Astrocyte (in vitro differentiated cells and primary cell): ENCODE data around the gene SMIM24.

Experiments used
- EZH2 ChIP-seq: IDR thresholded peaks from 2 replicates; pipeline ENCODE4 v1.6.1; 2012; ENCODE audit warnings: mild to moderate bottlenecking, low read length, inconsistent platforms; ENCODE audit not compliant: insufficient read depth
- TF ChIP-seq, protein P1 (sequence below): IDR thresholded peaks from 2 replicates; pipeline ENCODE4 v1.5.1; 2011; ENCODE audit warnings: low read depth, mild to moderate bottlenecking, inconsistent platforms, low read length, moderate library complexity; ENCODE audit not compliant: insufficient read depth

GRCh38 chr19:3443840-3444694 is 36.3 kb downstream of the SMIM24 start:
- TF ChIP-seq, protein P1, sequence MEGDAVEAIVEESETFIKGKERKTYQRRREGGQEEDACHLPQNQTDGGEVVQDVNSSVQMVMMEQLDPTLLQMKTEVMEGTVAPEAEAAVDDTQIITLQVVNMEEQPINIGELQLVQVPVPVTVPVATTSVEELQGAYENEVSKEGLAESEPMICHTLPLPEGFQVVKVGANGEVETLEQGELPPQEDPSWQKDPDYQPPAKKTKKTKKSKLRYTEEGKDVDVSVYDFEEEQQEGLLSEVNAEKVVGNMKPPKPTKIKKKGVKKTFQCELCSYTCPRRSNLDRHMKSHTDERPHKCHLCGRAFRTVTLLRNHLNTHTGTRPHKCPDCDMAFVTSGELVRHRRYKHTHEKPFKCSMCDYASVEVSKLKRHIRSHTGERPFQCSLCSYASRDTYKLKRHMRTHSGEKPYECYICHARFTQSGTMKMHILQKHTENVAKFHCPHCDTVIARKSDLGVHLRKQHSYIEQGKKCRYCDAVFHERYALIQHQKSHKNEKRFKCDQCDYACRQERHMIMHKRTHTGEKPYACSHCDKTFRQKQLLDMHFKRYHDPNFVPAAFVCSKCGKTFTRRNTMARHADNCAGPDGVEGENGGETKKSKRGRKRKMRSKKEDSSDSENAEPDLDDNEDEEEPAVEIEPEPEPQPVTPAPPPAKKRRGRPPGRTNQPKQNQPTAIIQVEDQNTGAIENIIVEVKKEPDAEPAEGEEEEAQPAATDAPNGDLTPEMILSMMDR = no peak
- TF ChIP-seq EZH2 = no peak
